HG02938 (cell line): ENCODE measurements around the gene SLC35B4.

ENCODE experiments used
- ATAC-seq: cut with Tn5 transposase; IDR thresholded peaks from one replicate; pipeline ENCODE4 v1.9.1; 2021; ENCODE audit warnings: mild to moderate bottlenecking, moderate library complexity; ENCODE audit not compliant: unreplicated experiment

The SLC35B4 gene

GRCh38 chr7:134293002-134293740 lies 23.6 kb downstream of the SLC35B4 start:
- ATAC-seq: peak; percentile 100

- no peak for ATAC-seq
These were observed 26.4 kb downstream of the SLC35B4 start for GRCh38 chr7:134290286-134290685.

- ATAC-seq: no peak
These were observed 26.9 kb downstream of the SLC35B4 start for GRCh38 chr7:134289841-134290240.

GRCh38 chr7:134289423-134289822 lies 27.3 kb downstream of the SLC35B4 start:
- ATAC-seq: no peak

- no peak for ATAC-seq
These were observed 28.6 kb downstream of the SLC35B4 start for GRCh38 chr7:134287916-134288659.

- no peak for ATAC-seq
These were observed 31.8 kb downstream of the SLC35B4 start for GRCh38 chr7:134284952-134285351.

- no peak for ATAC-seq
These were observed 32.7 kb downstream of the SLC35B4 start for GRCh38 chr7:134284011-134284410.

- ATAC-seq: no peak
These were observed 36.2 kb downstream of the SLC35B4 start for GRCh38 chr7:134280508-134280907.

GRCh38 chr7:134279898-134280297 lies 36.8 kb downstream of the SLC35B4 start:
- ATAC-seq: no peak

- ATAC-seq: no peak
These were observed 37.4 kb downstream of the SLC35B4 start for GRCh38 chr7:134279336-134279735.

GRCh38 chr7:134278502-134279153 lies 38.1 kb downstream of the SLC35B4 start:
- ATAC-seq: no peak

GRCh38 chr7:134276951-134277350 lies 39.8 kb downstream of the SLC35B4 start:
- no peak for ATAC-seq

GRCh38 chr7:134262322-134262721 lies 54.4 kb downstream of the SLC35B4 start:
- ATAC-seq: no peak

- no peak for ATAC-seq
These were observed 60.9 kb downstream of the SLC35B4 start for GRCh38 chr7:134255814-134256213.

- no peak for ATAC-seq
These were observed 62.4 kb downstream of the SLC35B4 start for GRCh38 chr7:134254311-134254710.

- no peak for ATAC-seq
These were observed 68.5 kb downstream of the SLC35B4 start for GRCh38 chr7:134248196-134248595.

GRCh38 chr7:134246761-134247160 lies 70.0 kb downstream of the SLC35B4 start:
- ATAC-seq: no peak

GRCh38 chr7:134246347-134246746 lies 70.4 kb downstream of the SLC35B4 start:
- ATAC-seq: no peak

GRCh38 chr7:134245253-134245652 lies 71.5 kb downstream of the SLC35B4 start:
- no peak for ATAC-seq
